OCI-LY3 (cell line): ENCODE results near the gene PALD1.

Experiments used
- EZH2phosphoT487 ChIP-seq: fragments of 200-600 bp; shearing (Covaris generic); IDR thresholded peaks from 2 replicates; pipeline ENCODE4 v1.6.1; 2018; ENCODE audit warnings: antibody characterized with exemption, mixed run types, low read depth
- TF ChIP-seq, protein P1 (sequence below): fragments of 200-600, 300-600 bp; sonication (generic); IDR thresholded peaks from 2 replicates; pipeline ENCODE4 v1.5.1; 2014; ENCODE audit warnings: antibody characterized with exemption, low read length, low read depth

- TF ChIP-seq, protein P1, sequence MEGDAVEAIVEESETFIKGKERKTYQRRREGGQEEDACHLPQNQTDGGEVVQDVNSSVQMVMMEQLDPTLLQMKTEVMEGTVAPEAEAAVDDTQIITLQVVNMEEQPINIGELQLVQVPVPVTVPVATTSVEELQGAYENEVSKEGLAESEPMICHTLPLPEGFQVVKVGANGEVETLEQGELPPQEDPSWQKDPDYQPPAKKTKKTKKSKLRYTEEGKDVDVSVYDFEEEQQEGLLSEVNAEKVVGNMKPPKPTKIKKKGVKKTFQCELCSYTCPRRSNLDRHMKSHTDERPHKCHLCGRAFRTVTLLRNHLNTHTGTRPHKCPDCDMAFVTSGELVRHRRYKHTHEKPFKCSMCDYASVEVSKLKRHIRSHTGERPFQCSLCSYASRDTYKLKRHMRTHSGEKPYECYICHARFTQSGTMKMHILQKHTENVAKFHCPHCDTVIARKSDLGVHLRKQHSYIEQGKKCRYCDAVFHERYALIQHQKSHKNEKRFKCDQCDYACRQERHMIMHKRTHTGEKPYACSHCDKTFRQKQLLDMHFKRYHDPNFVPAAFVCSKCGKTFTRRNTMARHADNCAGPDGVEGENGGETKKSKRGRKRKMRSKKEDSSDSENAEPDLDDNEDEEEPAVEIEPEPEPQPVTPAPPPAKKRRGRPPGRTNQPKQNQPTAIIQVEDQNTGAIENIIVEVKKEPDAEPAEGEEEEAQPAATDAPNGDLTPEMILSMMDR, result no peak
- TF ChIP-seq EZH2phosphoT487, result no peak
Observed at GRCh38 chr10:70543911-70544310, 65.3 kb downstream of the PALD1 start.
